ENCODE measurements around the gene CBLN4.

DNA sequence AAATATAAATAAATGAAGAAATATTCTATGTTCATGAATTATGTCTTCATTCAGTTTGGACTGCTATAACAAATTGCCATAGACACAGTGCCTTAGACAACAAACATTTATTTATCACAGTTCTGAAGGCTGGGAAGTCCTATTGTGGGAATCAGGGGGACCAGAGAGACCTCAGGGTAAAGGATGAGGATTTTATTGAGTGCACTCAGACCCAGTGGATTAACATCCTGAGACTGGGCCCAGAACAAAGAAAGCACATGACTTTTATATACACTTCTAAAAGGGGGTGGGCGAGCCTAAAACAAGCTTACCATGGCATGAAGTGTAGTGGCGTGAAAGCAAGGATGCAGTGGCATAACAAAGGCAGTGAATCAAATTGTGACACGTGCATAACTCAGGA, 26.9 kb upstream of the CBLN4 start:
- TF ChIP-seq, protein P1, sequence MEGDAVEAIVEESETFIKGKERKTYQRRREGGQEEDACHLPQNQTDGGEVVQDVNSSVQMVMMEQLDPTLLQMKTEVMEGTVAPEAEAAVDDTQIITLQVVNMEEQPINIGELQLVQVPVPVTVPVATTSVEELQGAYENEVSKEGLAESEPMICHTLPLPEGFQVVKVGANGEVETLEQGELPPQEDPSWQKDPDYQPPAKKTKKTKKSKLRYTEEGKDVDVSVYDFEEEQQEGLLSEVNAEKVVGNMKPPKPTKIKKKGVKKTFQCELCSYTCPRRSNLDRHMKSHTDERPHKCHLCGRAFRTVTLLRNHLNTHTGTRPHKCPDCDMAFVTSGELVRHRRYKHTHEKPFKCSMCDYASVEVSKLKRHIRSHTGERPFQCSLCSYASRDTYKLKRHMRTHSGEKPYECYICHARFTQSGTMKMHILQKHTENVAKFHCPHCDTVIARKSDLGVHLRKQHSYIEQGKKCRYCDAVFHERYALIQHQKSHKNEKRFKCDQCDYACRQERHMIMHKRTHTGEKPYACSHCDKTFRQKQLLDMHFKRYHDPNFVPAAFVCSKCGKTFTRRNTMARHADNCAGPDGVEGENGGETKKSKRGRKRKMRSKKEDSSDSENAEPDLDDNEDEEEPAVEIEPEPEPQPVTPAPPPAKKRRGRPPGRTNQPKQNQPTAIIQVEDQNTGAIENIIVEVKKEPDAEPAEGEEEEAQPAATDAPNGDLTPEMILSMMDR (conservative IDR thresholded peaks at IDR 0.05; ENCODE audit: low read depth, low read length), result no peak
- no peak for TF ChIP-seq EZH2 (IDR thresholded peaks at IDR 0.05; ENCODE audit: borderline replicate concordance, low read depth, low read length, poor library complexity, severe bottlenecking)

All from A673 (cell line).